HEK293T (cell line): Measurements from ENCODE around the gene CAPN12.
"Not testable (repeated sequence)": the region's sequence is repeated elsewhere in the genome, so short reads cannot be mapped to it uniquely, and the experiment has no call there.

ENCODE experiments used
- BHLHE40 ChIP-seq: fragments of 450-650 bp; IDR thresholded peaks from 2 replicates; pipeline ENCODE4 v1.6.1; 2016; ENCODE audit warnings: mild to moderate bottlenecking, moderate library complexity, borderline replicate concordance
- CTBP1 ChIP-seq: fragments of 450-650 bp; IDR thresholded peaks from 2 replicates; pipeline ENCODE4 v1.6.1; 2016; ENCODE audit warnings: borderline replicate concordance
- ELF4 ChIP-seq: fragments of 450-650 bp; IDR thresholded peaks from 2 replicates; pipeline ENCODE4 v1.6.1; 2017; ENCODE audit warnings: antibody characterized with exemption
- FOXA1 ChIP-seq: fragments of 450-650 bp; IDR thresholded peaks from 2 replicates; pipeline ENCODE4 v1.6.1; 2016; ENCODE audit warnings: mild to moderate bottlenecking
- FOXK2 ChIP-seq: fragments of 450-650 bp; IDR thresholded peaks from 2 replicates; pipeline ENCODE4 v1.6.1; 2016; ENCODE audit warnings: mild to moderate bottlenecking
- FOXM1 ChIP-seq: fragments of 450-650 bp; IDR thresholded peaks from 2 replicates; pipeline ENCODE4 v1.6.1; 2017; ENCODE audit warnings: mild to moderate bottlenecking, borderline replicate concordance
- HDGF ChIP-seq: fragments of 450-650 bp; IDR thresholded peaks from 2 replicates; pipeline ENCODE4 v1.6.1; 2017; ENCODE audit warnings: antibody characterized with exemption, borderline replicate concordance
- LEF1 ChIP-seq: fragments of 450-650 bp; IDR thresholded peaks from 2 replicates; pipeline ENCODE4 v1.6.1; 2017; ENCODE audit warnings: mild to moderate bottlenecking, borderline replicate concordance
- NFRKB ChIP-seq: fragments of 450-650 bp; IDR thresholded peaks from 2 replicates; pipeline ENCODE4 v1.6.1; 2016; ENCODE audit warnings: mild to moderate bottlenecking, moderate library complexity
- SP1 ChIP-seq: fragments of 450-650 bp; IDR thresholded peaks from 2 replicates; pipeline ENCODE4 v1.6.1; 2017
- SUZ12 ChIP-seq: fragments of 450-650 bp; IDR thresholded peaks from 2 replicates; pipeline ENCODE4 v1.6.1; 2016; ENCODE audit warnings: mild to moderate bottlenecking
- TARDBP ChIP-seq: fragments of 450-650 bp; IDR thresholded peaks from 2 replicates; pipeline ENCODE4 v1.6.1; 2016
- ZNF384 ChIP-seq: fragments of 450-650 bp; IDR thresholded peaks from 2 replicates; pipeline ENCODE4 v1.6.1; 2016
- TF ChIP-seq, protein P1 (sequence below): fragments of 450-650 bp; IDR thresholded peaks from 2 replicates; pipeline ENCODE4 v1.6.1; 2016

DNA sequence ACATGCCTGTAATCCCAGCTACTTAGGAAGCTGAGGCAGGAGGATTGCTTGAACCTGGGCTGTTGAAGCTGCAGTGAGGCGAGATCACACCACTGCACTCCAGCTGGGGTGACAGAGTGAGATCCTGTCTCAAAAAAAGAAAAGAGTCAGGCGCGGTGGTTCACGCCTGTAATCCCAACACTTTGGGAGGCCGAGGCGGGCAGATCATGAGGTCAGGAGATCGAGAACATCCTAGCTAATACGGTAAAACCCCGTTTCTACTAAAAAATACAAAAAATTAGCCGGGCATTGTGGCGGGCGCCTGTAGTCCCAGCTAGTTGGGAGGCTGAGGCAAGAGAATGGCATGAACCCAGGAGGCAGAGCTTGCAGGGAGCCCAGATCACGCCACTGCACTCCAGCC lies 37.9 kb upstream of the CAPN12 start:
- TF ChIP-seq SUZ12, HDGF, CTBP1, FOXA1, ELF4, BHLHE40, NFRKB, FOXM1, TARDBP, SP1, FOXK2, LEF1, ZNF384: not testable (repeated sequence)
- TF ChIP-seq, protein P1, sequence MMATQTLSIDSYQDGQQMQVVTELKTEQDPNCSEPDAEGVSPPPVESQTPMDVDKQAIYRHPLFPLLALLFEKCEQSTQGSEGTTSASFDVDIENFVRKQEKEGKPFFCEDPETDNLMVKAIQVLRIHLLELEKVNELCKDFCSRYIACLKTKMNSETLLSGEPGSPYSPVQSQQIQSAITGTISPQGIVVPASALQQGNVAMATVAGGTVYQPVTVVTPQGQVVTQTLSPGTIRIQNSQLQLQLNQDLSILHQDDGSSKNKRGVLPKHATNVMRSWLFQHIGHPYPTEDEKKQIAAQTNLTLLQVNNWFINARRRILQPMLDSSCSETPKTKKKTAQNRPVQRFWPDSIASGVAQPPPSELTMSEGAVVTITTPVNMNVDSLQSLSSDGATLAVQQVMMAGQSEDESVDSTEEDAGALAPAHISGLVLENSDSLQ, result not testable (repeated sequence)
